HEK293T (cell line): Measurements from ENCODE around the gene OR7D4.
A peak's percentile ranks its signal among the peaks of the same experiment; 100 is the strongest.
"Not testable (repeated sequence)": the region's sequence is repeated elsewhere in the genome, so short reads cannot be mapped to it uniquely, and the experiment has no call there.

Experiments used
- CTCF ChIA-PET: fragments of 350-600 bp; formaldehyde crosslinking; extraction: SDS; loops from one replicate; lab custom pipeline; 2021; ENCODE audit warnings: antibody characterized with exemption, inconsistent platforms; lab: Yijun Ruan, JAX
- POLR2A ChIA-PET: fragments of 350-600 bp; formaldehyde crosslinking; extraction: SDS; loops from one replicate; lab custom pipeline; 2020; ENCODE audit warnings: antibody characterized with exemption, inconsistent platforms; lab: Yijun Ruan, JAX
- DNase-seq: peaks from one replicate; pipeline ENCODE4 v3.0.0; 2012; ENCODE audit warnings: mixed read lengths; ENCODE audit errors: extremely low spot score
- ARNT ChIP-seq: fragments of 450-650 bp; IDR thresholded peaks from 2 replicates; pipeline ENCODE4 v1.6.1; 2017; ENCODE audit warnings: mild to moderate bottlenecking
- BHLHE40 ChIP-seq: fragments of 450-650 bp; IDR thresholded peaks from 2 replicates; pipeline ENCODE4 v1.6.1; 2016; ENCODE audit warnings: mild to moderate bottlenecking, moderate library complexity, borderline replicate concordance
- CTBP1 ChIP-seq: fragments of 450-650 bp; IDR thresholded peaks from 2 replicates; pipeline ENCODE4 v1.6.1; 2016; ENCODE audit warnings: borderline replicate concordance
- ELF4 ChIP-seq: fragments of 450-650 bp; IDR thresholded peaks from 2 replicates; pipeline ENCODE4 v1.6.1; 2017; ENCODE audit warnings: antibody characterized with exemption
- FOXA1 ChIP-seq: fragments of 450-650 bp; IDR thresholded peaks from 2 replicates; pipeline ENCODE4 v1.6.1; 2016; ENCODE audit warnings: mild to moderate bottlenecking
- FOXK2 ChIP-seq: fragments of 450-650 bp; IDR thresholded peaks from 2 replicates; pipeline ENCODE4 v1.6.1; 2016; ENCODE audit warnings: mild to moderate bottlenecking
- FOXM1 ChIP-seq: fragments of 450-650 bp; IDR thresholded peaks from 2 replicates; pipeline ENCODE4 v1.6.1; 2017; ENCODE audit warnings: mild to moderate bottlenecking, borderline replicate concordance
- HDGF ChIP-seq: fragments of 450-650 bp; IDR thresholded peaks from 2 replicates; pipeline ENCODE4 v1.6.1; 2017; ENCODE audit warnings: antibody characterized with exemption, borderline replicate concordance
- L3MBTL2 ChIP-seq: fragments of 450-650 bp; conservative IDR thresholded peaks from 2 replicates; pipeline ENCODE4 v1.6.1; 2016; ENCODE audit warnings: mild to moderate bottlenecking
- LEF1 ChIP-seq: fragments of 450-650 bp; IDR thresholded peaks from 2 replicates; pipeline ENCODE4 v1.6.1; 2017; ENCODE audit warnings: mild to moderate bottlenecking, borderline replicate concordance
- NFRKB ChIP-seq: fragments of 450-650 bp; IDR thresholded peaks from 2 replicates; pipeline ENCODE4 v1.6.1; 2016; ENCODE audit warnings: mild to moderate bottlenecking, moderate library complexity
- SP1 ChIP-seq: fragments of 450-650 bp; IDR thresholded peaks from 2 replicates; pipeline ENCODE4 v1.6.1; 2017
- SUZ12 ChIP-seq: fragments of 450-650 bp; IDR thresholded peaks from 2 replicates; pipeline ENCODE4 v1.6.1; 2016; ENCODE audit warnings: mild to moderate bottlenecking
- TARDBP ChIP-seq: fragments of 450-650 bp; IDR thresholded peaks from 2 replicates; pipeline ENCODE4 v1.6.1; 2016
- ZNF384 ChIP-seq: fragments of 450-650 bp; IDR thresholded peaks from 2 replicates; pipeline ENCODE4 v1.6.1; 2016
- TF ChIP-seq, protein P1 (sequence below): fragments of 450-650 bp; IDR thresholded peaks from 2 replicates; pipeline ENCODE4 v1.6.1; 2016

OR7D4 gene

DNA sequence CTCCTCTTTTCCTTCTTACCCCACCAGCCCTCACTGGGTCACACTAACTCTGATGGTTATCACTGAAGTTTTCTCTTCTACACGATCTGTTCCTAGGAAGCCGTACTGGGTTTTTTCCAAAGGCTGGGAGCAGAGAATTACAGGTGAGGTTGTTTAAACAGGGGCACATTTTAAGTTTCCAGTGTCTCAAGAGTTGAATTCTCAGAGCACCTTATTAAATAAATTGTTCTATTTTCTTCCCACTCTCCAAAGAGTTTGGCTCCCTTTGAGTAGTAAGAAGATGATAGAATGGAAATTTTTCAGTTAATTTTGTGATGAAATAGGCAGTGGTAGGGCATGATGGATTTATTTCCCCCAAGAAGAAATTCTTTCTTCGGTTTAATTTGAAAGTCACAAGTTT is at the start of gene OR7D4:
Gene OR7D4, minus strand, starts transcription at position 101 of the 400 bp plus-strand sequence. CDS start 4,752 bp downstream, outside the sequence.
- no peak for TF ChIP-seq FOXA1
- TF ChIP-seq ZNF384, result no peak
- TF ChIP-seq SP1, result no peak
- no peak for TF ChIP-seq CTBP1
- no peak for TF ChIP-seq ELF4
- no peak for TF ChIP-seq TARDBP
- no peak for TF ChIP-seq L3MBTL2
- TF ChIP-seq ARNT, result no peak
- ChIA-PET POLR2A (interaction anchor here (0.6 kb wide), 1 partner anchor 51 kb away, joined by 3 read pairs; no protein-coding TSS in a partner anchor), CTCF (no interaction called here)
- no peak for DNase-seq

DNA sequence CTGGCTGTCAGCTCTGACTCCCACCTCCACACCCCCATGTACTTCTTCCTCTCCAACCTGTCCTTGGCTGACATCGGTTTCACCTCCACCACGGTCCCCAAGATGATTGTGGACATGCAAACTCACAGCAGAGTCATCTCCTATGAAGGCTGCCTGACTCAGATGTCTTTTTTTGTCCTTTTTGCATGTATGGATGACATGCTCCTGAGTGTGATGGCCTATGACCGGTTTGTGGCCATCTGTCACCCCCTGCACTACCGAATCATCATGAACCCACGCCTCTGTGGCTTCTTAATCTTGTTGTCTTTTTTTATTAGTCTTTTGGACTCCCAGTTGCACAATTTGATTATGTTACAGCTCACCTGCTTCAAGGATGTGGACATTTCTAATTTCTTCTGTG is 31.8 kb upstream of the OR7D4 start:
- POLR2A ChIA-PET, result no interaction called here

DNA sequence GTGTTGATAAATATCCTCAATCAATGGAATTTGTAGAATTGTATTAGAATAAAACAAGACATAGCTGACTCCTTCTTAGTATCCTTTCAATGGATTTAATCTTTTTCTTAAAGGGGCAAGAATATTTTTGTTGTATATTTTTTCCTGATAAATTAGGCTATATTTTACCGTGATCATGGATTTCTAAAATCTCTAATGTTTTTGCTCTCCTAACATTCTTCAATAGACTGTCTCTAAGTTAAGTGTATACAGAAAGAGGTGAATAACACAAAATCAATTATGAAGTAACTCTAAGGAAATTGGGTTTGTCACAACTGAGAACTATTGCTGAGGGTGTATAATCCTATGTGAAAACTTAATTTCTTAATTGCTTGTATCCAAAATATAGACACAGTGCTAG is 31.2 kb upstream of the OR7D4 start, which contains the start of gene OR7E24:
Gene OR7E24, plus strand, starts transcription at position 301 of the 400 bp plus-strand sequence. CDS start 114 bp downstream, outside the sequence.
- TF ChIP-seq TARDBP, result no peak
- no peak for TF ChIP-seq FOXA1
- TF ChIP-seq ARNT, result no peak
- no peak for TF ChIP-seq CTBP1
- TF ChIP-seq, protein P1, sequence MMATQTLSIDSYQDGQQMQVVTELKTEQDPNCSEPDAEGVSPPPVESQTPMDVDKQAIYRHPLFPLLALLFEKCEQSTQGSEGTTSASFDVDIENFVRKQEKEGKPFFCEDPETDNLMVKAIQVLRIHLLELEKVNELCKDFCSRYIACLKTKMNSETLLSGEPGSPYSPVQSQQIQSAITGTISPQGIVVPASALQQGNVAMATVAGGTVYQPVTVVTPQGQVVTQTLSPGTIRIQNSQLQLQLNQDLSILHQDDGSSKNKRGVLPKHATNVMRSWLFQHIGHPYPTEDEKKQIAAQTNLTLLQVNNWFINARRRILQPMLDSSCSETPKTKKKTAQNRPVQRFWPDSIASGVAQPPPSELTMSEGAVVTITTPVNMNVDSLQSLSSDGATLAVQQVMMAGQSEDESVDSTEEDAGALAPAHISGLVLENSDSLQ, result no peak
- no peak for TF ChIP-seq FOXK2
- TF ChIP-seq SUZ12, result no peak
- TF ChIP-seq ZNF384, result no peak
- TF ChIP-seq LEF1, result no peak
- no peak for TF ChIP-seq BHLHE40
- TF ChIP-seq ELF4, result no peak
- no peak for TF ChIP-seq NFRKB
- TF ChIP-seq HDGF, result no peak
- TF ChIP-seq L3MBTL2, result no peak
- no peak for TF ChIP-seq SP1
- TF ChIP-seq FOXM1, result no peak
- ChIA-PET CTCF (no interaction called here), POLR2A (no interaction called here)
- DNase-seq, result no peak

More for the DNA sequence above, 31.8 kb upstream of the OR7D4 start:
- CTCF ChIA-PET, result no interaction called here
- TF ChIP-seq ZNF384, result no peak
- TF ChIP-seq FOXK2, result no peak
- TF ChIP-seq NFRKB, result no peak
- TF ChIP-seq SP1, result no peak
- TF ChIP-seq TARDBP, result no peak
- TF ChIP-seq L3MBTL2, result no peak
- no peak for TF ChIP-seq HDGF
- TF ChIP-seq LEF1, result no peak
- TF ChIP-seq FOXA1, result no peak
- TF ChIP-seq SUZ12, result no peak
- no peak for TF ChIP-seq ELF4
- no peak for TF ChIP-seq BHLHE40
- TF ChIP-seq FOXM1, result no peak
- no peak for TF ChIP-seq ARNT
- TF ChIP-seq, protein P1, result no peak
- TF ChIP-seq CTBP1, result no peak
- DNase-seq, result no peak

DNA sequence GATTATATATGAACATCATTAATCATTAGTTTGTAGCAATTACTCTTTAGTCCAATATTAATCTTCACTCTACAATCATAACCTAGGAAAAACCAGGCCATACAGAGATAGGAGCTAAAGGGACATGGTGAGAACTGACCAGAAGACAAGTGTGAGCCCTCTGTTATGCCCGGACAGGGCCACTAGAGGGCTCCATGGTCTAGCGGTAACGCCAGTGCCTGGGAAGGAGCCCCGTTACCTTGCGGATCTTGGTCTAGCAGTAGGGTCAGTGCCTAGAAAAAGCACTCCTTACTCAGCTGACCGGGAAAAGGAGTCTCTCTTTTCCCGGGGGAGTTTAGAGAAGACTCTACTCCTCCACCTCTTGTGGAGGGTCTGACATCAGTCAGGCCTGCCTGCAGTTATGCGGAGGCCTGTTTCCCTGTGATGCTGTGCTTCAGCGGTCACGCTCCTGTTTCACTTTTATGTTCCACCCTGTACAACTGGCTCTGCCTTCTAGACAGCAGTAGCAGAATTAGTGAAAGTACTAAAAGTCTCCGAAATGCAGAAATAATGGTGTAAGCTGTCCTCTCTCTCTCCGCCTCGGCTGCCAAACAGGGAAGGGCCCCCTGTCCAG is 13.8 kb downstream of the OR7D4 start:
- TF ChIP-seq SP1 (no peak), NFRKB (no peak), FOXK2 (no peak), TARDBP (no peak), FOXM1 (no peak), ARNT (no peak), FOXA1 (no peak), ZNF384 (no peak), ELF4 (no peak), LEF1 (no peak), CTBP1 (no peak), HDGF (no peak), BHLHE40 (no peak), SUZ12 (no peak)
- TF ChIP-seq, protein P1, result no peak
- ChIA-PET POLR2A (no interaction called here), CTCF (interaction anchor here (0.6 kb wide), 2 partner anchors 400 to 585 kb away, joined by 3 to 6 read pairs; no protein-coding TSS in a partner anchor)
- peak; percentile 44 for DNase-seq

GRCh38 chr19:9198044-9198443 is 21.3 kb downstream of the OR7D4 start:
- CTCF ChIA-PET, DNase-seq, POLR2A ChIA-PET: not testable (repeated sequence)

DNA sequence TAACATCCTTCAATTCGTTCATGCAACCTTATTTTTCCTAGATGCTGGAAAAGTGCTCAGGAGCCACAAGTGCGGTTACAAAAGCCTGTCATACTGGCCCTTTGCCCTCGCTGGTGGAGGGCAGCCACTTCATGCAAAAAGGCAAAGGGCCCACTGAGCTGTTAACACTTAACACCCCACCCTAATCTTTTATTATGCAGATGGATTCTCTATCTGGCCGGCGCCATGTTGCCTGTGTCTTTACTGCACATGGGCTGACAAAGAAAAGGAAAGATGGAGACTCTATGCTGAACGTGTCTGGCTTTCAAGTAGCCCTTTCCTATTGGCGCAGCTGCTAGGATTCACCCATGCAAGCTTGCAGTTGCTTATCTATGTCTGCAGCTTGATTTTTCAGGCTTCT is 29.9 kb downstream of the OR7D4 start:
- ChIA-PET CTCF (no interaction called here), POLR2A (no interaction called here)
- no peak for DNase-seq
- no peak for TF ChIP-seq HDGF
- no peak for TF ChIP-seq ZNF384
- TF ChIP-seq FOXA1, result no peak
- TF ChIP-seq TARDBP, result no peak
- TF ChIP-seq ARNT, result no peak
- no peak for TF ChIP-seq FOXM1
- no peak for TF ChIP-seq L3MBTL2
- TF ChIP-seq CTBP1, result no peak
- TF ChIP-seq NFRKB, result no peak
- TF ChIP-seq FOXK2, result no peak
- TF ChIP-seq SP1, result no peak
- TF ChIP-seq SUZ12, result no peak
- TF ChIP-seq LEF1, result no peak
- TF ChIP-seq BHLHE40, result no peak
- TF ChIP-seq ELF4, result no peak
- TF ChIP-seq, protein P1, result no peak
